Measurements from ENCODE around the gene ART3.
"Not testable (repeated sequence)": the region's sequence is repeated elsewhere in the genome, so short reads cannot be mapped to it uniquely, and the experiment has no call there.

The ART3 gene, protein sequence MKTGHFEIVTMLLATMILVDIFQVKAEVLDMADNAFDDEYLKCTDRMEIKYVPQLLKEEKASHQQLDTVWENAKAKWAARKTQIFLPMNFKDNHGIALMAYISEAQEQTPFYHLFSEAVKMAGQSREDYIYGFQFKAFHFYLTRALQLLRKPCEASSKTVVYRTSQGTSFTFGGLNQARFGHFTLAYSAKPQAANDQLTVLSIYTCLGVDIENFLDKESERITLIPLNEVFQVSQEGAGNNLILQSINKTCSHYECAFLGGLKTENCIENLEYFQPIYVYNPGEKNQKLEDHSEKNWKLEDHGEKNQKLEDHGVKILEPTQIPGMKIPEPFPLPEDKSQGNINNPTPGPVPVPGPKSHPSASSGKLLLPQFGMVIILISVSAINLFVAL

DNA sequence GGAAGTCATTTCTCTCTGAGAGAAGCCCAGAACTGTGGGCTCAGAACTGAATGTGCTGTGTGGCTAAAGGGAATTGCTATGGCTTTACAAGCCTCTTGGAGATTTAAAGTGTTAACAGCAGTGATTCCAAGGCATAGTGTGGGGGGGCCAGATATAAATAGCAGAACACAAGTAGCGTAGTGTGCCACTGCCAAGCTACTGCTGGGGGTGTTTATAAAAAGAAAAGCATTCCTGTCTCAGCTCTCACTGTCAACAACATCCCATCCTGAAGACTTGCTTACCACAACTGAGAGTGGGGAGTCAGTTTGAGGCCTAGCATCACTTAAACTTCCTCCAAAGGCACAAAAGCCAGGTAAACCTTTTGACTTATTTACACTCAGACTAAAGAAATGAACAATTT is at the start of gene ART3:
ART3 (plus strand) TSS at position 242 of the 400 bp plus-strand sequence. CDS start 1,181 bp downstream, outside the sequence.
- DNase-seq: no peak

DNA sequence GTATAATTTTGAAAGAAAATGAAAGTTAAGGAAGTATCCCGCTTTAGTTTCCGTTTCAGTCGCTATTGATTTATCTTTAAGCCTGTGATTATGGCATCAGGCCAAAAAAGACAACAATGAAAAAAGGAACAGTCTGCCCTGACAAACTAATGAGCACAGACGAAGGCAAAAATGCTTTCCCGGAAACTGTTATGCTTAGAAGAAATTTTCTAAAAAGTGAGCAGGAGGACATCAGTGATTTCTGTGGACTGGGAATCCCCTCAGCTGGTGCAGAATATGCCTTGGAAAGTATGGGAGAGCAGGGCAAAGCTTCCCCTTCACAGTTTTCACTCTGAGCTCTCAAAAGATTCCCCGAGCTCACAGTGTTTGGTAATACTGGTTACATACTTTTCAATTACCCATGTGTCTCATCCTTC is 46.2 kb upstream of the ART3 start:
- peak; percentile 76 for DNase-seq

DNA sequence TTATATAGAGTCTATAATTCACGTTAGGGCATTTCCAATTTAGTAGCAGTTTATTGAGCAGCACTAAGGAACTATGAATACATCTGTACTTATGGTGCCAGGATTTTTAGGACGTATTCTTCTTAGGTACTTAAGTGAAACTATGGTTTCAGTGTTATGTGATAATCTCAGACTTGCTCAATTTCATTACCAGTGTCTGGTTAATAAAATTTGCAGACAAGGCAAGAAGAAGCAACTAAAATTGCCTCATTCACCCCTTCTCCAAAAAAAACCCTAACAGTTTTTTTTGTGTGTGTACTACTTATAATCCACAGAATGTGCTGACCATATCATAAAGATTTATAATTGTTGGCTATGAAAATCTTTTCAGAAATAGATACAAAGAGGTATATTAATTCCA is 45.2 kb upstream of the ART3 start:
- peak; percentile 28 for DNase-seq

DNA sequence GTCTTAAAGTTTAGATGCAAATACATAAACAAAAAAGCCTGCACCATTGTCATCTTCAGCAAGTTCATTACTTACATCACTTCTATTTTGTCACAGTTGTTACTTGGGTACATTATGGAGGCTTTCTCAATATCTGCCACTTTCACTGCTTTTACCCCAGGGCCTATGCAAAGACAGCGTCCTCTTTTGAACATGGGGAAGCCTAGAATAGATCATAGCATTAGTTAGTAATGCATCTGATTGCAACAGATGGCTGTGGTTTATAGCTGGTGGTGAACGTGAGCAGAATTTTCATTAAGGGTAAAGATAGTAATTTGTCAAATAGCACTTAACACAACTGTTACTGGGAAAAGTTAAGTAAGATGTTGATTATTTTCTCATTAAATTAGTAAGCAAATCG is 39.4 kb upstream of the ART3 start:
- DNase-seq: peak; percentile 88

DNA sequence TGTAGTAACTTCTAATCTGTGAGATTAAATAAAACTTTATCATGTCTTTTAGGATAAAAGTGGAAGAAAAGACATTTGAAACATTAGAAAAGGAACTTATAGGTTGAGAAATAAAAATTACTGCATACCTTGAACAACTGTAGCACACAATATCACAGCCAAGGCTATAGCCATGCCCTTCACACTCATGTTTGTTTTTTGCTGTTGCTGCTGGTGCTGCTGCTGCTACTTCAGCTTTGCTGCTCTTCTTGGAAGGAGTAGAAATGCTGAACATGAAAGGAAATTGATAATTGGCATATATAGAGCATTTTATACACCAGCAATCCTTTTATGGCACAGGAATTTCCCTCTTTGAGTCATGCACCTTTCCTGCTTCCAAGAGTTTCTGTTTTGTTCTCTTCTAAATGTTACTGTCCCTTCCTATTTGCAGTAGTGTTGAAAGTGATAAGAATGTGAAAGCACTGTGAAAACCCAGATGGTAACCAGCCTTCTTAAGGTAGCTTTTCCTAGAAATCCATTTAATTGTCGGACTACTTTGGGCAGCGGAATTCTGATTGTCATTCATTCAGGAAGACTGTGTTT is 38.6 kb upstream of the ART3 start, which contains the start of gene CXCL11:
CXCL11 (minus strand) TSS at position 272 of the 582 bp plus-strand sequence; CDS start at position 189, 83 bp downstream.
- DNase-seq: no peak

DNA sequence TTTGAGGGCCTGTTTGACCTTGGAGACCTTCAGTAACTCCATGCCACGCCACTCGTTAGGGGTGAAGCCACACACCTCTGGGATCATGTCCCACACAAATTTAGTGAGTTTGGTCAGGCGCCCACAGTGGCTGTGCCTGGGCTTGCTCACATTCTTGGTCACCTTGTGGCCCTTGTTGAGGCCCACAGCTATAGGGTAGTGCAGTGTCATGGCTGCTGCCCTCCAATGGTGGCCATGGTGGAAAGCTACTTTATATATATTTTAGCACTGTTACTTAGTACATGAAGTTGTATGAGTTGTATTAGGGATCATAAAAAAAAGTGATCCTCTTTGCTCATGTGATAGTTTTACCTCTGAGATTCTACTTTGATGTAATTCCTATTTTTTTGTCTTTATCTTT is 37.7 kb upstream of the ART3 start:
- DNase-seq: no peak

DNA sequence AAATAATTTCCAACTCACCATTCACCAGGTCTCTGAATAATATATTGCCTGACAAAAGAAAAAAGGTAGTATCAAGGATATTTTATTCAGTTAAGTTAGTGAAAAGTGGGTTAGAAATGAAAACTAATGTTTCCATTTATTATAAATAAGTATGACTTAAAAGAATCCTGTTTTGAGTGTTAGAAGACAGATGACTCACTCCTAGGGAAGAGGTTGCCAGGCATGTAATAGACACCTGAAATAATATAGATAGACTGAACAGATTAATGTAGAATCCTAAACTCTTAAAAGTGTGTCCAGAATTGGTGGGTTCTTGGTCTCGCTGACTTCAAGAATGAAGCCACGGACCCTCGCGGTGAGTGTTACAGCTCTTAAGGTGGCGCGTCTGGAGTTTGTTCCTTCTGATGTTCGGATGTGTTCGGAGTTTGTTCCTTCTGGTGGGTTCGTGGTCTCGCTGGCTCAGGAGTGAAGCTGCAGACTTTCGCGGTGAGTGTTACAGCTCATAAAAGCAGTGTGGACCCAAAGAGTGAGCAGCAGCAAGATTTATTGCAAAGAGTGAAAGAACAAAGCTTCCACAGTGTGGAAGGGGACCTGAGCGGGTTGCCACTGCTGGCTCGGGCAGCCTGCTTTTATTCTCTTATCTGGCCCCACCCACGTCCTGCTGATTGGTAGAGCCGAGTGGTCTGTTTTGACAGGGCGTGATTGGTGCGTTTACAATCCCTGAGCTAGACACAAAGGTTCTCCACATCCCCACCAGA is 32.1 kb upstream of the ART3 start:
- DNase-seq: not testable (repeated sequence)

DNA sequence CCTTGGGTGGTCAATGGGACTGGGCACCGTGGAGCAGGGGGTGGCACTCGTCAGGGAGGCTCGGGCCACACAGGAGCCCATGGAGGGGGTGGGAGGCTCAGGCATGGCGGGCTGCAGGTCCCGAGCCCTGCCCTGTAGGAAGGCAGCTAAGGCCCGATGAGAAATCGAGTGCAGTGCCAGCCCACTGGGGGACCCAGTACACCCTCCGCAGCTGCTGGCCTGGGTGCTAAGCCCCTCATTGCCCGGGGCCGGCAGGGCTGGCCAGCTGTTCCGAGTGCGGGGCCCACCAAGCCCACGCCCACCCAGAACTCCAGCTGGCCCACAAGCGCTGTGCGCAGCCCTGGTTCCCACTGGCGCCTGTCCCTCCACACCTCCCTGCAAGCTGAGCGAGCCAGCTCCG is 31.2 kb upstream of the ART3 start:
- DNase-seq: not testable (repeated sequence)

DNA sequence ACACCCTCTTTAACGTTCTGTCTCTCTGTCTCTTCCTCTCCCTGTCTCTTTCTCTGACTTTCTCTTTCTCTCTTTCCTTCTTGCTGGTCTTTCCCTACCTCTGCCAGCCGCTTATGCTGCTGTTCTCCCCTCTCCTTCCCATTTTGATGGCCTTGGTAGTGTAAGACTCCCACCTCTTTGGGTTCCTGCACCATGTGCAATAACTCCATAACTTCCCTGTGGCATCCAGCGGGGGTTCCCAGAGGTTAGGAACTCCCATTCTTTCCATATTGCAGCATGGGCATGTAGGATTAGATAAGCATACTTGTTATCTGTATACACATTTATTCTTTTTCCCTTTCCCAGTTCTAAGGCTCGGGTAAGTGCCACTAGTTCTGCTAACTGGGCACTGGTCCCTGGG is 29.8 kb upstream of the ART3 start:
- not testable (repeated sequence) for DNase-seq

DNA sequence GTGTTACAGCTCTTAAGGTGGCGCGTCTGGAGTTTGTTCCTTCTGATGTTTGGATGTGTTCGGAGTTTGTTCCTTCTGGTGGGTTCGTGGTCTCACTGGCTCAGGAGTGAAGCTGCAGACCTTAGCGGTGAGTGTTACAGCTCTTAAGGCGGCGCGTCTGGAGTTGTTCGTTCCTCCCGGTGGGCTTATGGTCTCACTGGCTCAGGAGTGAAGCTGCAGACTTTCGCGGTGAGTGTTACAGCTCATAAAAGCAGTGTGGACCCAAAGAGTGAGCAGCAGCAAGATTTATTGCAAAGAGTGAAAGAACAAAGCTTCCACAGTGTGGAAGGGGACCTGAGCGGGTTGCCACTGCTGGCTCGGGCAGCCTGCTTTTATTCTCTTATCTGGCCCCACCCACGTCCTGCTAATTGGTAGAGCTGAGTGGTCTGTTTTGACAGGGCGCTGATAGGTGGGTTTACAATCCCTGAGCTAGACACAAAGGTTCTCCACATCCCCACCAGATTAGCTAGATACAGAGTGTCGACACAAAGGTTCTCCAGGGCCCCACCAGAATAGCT is 24.6 kb upstream of the ART3 start:
- not testable (repeated sequence) for DNase-seq

DNA sequence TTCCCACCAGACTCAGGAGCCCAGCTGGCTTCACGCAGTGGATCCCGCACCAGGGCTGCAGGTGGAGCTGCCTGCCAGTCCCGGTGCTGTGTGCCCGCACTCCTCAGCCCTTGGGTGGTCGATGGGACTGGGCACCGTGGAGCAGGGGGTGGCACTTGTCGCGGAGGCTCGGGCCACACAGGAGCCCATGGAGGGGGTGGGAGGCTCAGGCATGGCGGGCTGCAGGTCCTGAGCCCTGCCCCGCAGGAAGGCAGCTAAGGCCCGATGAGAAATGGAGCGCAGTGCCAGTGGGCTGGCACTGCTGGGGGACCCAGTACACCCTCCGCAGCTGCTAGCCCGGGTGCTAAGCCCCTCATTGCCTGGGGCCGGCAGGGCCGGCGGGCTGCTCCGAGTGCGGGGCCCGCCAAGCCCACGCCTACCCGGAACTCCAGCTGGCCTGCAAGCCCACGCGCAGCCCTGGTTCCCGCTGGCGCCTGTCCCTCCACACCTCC is 23.9 kb upstream of the ART3 start:
- not testable (repeated sequence) for DNase-seq

DNA sequence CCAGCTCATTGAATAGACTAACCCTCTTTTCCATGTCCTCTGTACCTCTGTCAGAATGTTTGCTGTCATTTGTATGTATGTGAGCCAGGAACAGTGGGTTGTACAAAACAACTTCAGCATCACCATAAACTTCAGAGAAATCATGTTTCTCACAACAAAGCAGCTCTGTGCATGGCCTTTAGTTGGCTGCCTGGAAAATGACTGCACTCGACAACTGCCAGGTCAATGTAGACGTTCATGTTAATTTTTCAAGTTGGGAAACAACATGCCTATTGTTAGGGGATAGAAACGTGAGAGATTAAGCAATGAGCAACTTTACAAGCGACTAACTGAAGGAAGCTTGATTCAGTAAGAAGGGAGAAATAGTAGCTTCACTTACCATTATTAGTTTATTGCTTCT is 20.8 kb upstream of the ART3 start:
- peak; percentile 8 for DNase-seq

DNA sequence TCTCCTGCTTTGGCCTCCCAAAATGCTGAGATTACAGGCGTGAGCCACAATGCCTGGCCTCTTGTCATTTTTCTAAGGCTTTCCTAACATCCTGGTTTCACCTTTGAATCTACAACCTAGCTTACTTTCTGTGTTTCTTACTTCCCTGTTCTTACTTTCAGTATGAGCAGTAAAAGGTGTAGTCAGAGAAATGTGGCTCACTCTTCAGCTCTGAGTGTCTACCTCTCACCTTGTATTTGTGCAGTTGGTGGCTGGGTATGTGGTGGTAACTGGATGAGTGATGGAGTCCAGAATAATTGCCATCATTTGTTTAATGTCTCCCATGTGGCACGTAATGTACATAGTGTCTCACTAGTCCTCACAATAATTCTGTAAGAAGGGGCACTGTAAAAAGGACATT is 19.5 kb upstream of the ART3 start:
- no peak for DNase-seq

DNA sequence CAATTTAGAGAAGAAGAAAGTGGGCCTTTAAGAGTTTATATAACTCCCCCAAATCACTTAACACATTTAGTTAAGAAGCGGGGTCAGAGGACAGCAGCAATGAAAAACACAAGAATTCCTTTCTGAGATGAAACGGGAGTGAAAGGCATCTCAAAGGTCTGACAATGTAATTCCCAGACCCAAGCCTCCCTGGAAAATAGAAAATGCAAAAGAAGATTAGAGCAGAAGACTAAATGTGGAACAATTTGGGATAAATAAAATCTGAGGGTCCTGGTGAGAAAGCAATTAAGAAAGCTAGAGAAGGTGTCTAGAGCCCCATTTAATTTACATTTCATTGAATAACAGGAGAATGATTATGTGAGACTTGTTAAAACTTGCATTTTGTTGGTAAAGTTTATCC is 19.1 kb upstream of the ART3 start:
- DNase-seq: no peak

DNA sequence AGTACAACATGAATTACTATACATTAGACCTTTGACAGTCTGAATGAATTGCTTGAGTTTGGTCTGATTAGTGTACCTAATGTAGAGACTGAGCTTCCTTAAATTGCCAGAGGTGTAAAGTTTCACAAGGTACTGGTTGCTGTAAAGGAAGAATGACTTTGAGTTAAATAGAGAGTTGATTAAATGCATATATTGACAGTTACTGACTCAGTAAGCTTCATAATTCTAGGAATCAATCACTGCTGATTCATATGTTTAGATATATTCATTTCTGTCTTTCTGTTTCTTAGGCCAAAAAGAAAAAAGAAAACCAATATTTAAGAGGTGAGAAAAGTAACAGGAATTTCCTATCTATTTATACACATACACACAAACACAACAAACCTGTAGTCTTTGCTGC is 16.2 kb upstream of the ART3 start:
- DNase-seq: no peak

DNA sequence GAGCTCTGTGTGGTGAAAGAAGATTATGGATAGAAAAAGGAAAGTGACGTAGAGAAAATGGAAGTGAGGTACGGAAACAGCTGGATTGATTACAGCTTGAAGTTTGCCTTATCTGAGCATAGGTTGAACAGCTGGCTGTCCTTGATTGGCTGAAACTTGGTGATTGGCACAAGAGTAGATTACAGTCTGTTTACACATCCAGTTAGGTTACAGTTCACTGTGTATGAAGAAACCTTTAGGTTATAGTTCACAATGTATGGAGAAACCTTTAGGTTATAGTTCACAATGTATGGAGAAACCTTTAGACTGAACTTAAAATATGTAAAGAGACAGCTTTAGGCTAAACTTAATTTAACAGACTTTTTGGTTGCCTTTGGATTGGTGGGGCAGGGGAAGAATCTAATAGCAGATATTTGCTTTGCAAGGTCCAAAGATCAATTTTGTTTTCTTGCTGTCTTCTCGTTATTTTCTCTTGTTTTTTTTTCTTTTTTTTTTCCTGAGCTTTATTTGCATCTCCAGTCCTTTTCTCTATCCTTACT is 15.6 kb upstream of the ART3 start:
- DNase-seq: peak; percentile 43

DNA sequence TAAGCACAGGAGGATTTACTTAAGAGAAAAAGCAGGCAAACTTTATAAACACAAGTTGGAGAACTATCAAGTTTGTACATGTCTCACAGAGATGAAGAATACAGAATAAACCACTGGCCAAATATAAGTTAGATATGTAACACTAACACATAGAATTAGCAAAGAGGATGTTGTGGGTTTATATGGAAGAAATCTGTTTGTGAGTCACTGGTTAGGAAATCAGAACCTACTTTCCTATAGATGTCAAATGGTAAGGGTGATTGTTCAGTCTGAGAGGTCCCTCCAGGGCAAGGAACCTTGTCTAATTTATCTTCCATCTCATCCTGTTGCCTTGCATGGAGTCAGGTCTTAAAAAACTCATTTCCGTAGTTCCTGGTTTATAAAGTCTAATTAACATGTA is 14.8 kb upstream of the ART3 start:
- DNase-seq: peak; percentile 90

DNA sequence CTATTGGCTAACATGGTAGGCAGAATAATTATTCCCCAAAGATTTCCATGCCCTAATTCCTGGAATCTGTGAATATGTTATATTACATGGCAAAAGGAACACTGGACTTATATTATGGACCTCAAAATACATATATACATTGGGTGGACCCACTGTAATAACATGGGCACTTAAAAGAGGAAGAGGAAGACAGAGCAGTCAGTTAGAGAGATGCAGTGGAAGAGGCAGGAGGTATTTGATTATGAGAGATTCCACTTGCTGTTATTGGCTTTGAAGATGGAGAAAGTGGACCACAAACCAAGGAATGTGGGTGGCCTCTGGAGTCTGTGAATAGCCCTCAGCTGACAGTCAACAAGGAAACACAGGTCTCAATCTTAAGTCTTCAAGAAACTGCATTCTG is 14.0 kb upstream of the ART3 start:
- DNase-seq: peak; percentile 44

DNA sequence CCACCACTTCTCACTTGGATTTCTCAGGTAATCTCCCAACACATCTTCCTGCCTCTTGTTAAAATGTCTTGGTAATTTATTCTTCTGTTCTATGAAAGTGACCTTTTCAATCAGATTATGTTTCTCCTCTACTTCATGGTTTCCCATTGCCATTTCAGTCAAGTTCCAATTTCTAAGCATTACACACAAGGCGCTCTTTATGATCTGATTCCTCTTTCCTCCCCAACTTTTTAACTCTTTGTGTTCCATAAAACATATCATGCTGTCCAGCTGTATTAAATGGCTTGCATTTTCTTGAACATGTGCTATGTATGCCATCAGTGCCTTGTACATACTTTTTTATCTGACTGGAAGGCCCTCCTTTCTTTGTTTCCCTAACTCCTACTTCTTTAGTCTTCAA is 13.1 kb upstream of the ART3 start:
- DNase-seq: no peak

DNA sequence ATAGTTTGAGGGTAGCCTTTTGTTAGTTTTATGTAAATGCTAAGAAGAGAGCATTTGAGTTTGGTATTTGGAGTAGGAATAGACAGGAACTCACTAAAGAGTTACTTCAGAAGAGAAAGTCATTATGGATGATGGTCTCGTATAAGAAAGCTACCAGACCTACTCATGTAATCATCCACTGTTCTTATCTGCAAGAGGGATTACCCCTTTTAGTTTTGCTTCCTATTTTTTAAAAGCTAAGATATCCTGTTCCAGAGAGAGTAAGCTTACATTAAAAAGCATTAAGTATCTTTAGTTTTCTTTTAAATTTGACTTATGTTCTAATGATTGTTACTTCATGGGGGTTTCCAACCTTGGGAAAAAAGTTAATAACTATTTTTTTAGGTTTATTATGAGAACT is 12.5 kb upstream of the ART3 start:
- peak; percentile 87 for DNase-seq

DNA sequence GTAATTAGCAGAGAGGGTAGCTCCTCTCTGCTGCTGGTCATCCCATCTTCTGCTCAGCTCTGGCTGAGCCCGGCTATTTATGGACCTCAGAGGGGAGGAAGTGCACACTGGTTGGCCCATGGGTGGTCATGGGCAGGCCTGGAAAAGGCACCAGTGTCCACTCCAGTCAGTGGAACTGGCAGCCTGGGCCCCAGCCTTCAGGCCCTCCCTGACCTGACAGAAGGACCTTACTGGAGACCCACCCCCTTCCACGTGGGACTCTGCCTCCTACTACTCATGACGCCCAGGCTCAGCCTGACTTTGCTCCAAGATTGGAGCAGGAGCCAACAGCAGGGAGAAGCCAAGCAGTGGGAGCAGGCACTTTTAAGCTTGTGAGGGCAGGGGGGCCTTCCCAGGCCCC is 8.0 kb upstream of the ART3 start:
- no peak for DNase-seq

DNA sequence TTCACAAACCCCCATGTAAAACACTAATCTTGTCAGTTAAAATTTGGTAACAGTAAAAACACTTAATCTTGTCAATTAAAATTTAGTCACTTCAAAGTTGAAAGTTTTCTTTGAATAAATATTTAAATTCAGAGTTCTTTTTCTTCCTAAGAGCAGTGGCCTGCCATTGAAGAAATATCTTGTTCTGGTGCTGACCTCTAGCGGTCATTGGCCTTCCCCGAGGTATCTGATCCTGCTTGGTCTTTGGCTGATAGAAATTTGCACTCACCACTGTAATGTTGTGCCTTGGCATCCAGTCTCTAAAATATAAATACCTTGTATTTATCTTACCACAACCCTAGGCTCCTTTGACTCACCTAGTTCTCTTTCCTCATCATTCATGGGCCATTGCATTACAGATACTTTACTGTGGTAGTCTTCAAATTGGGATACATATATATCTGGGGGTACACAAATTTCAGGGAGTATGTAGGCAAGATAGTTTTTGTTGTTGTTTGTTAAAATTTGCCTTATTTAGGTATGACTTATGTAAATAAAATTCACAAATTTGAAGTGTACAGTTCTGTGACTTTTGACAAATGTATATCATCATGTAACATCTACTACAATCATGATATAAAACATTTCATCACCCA is 6.7 kb upstream of the ART3 start:
- peak; percentile 70 for DNase-seq

DNA sequence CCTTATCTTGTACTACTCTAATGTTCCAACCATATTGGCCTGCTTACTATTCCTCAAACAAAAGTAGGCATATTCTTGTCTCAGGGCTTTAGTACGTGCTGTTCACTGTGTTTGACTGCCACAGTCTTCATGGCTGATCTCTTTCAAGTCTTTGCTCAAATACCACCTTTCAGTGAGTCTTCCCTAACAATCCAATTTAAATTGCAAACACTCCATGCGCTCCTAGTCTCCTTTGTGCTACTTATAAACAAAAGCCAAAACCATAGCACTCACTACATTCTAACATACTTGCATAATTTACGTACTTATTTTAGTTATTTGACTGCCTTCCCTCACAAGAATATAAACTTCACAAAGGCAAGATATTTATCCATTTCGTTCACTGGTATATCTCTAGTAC is 1.7 kb upstream of the ART3 start:
- DNase-seq: no peak
